ENCODE results near the gene STXBP5. TPM values are rescaled to one million over a fixed set of nuclear protein-coding genes. Genes with fewer than 3 reads are reported as not detected.
A peak's percentile ranks its signal among the peaks of the same experiment; 100 is the strongest.
"Not testable (repeated sequence)": the region's sequence is repeated elsewhere in the genome, so short reads cannot be mapped to it uniquely, and the experiment has no call there.

Gene STXBP5
- total RNA-seq, 4 donors from 2014 or later = 20.8 to 34.4 (median 23.1) TPM

DNA sequence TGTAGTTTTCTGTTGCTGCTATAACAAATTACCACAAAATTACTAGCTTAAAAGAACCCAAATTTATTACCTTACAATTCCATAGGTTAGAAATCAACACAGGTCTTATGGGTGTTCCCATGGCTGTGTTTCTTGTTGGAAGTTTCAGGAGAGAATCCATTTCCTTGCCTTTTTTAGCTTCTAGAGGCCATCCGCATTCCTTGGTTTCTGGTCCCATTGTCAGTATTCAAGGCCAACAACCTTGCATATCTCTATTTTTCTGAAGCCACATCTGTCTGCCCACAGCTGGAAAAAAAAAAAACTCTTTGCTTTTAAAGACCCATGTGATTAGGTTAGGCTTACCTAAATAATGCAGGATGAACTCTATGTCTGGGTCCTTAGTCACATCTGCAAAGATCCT lies 174.6 kb downstream of the STXBP5 start:
- Histone ChIP-seq H3K27me3 (no peaks in the 10 kb centered on the region), H3K4me3 (no peak overlapping the region), H3K9me3 (no peaks in the 10 kb centered on the region), H3K4me1 (no peaks in the 10 kb centered on the region), H3K36me3 (peaks cover 0 to 50% of the 10 kb centered on the region in 2 donors), H3K27ac (no peak overlapping the region)
- WGBS, 2 donors (ENCODE audit: low coverage in 1 of 2) = 100% methylated on average over 1 of the region's 1 CpG
- TF ChIP-seq POLR2A (IDR thresholded peaks at IDR 0.05) = no peak
- TF ChIP-seq EP300 (IDR thresholded peaks at IDR 0.05) = no peak
- no peak for ATAC-seq

DNA sequence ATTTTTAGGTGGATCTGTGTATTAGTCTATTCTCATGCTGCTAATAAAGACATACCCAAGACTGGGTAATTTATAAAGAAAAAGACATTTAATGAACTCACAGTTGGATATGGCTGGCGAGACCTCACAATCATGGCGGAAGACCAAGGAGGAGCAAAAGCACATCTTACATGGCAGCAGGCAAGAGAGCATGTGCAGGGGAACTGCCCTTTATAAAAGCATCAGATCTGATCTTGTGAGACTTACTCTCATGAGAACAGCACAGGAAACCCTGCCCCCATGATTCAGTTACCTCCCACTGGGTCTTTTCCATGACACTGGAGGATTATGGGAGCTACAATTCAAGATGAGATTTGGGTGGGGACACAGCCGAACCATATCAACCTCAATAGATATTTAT lies 176.6 kb downstream of the STXBP5 start:
- not testable (repeated sequence) for H3K9me3 ChIP-seq, ATAC-seq, H3K4me1 ChIP-seq, H3K27me3 ChIP-seq, H3K4me3 ChIP-seq, H3K27ac ChIP-seq
- WGBS, 2 donors (ENCODE audit: low coverage in 1 of 2) = 83 to 86% methylated on average over 1 to 3 of the region's 3 CpGs
- peaks cover 0 to 59% of the 10 kb centered on the region in 2 donors for H3K36me3 ChIP-seq

DNA sequence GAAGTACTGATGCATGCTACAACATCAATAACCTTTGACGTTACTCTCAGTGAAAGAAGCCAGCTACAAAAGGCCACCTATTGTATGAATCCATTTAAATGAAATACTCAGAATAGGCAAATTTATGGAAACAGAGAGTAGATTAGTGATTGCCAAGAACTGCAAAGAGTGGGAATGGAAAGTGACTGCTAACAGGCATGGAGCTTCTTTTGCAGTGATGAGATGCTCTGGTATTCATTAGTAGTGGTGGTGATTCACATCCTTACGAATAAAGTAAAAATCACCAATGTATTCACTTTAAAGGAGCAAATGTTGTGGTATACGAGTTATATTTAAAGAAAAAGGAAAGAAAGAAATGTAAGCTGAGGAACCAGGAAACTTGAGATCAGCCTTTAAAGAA lies 177.5 kb downstream of the STXBP5 start:
- Histone ChIP-seq H3K4me3 (no peak overlapping the region), H3K4me1 (no peaks in the 10 kb centered on the region), H3K9me3 (no peaks in the 10 kb centered on the region), H3K27ac (no peak overlapping the region), H3K27me3 (no peaks in the 10 kb centered on the region), H3K36me3 (peaks cover 0 to 55% of the 10 kb centered on the region in 2 donors)
- 76 to 85% methylated on average over 3 of the region's 3 CpGs for WGBS, 2 donors (ENCODE audit: low coverage in 1 of 2)
- no peak for TF ChIP-seq EP300 (IDR thresholded peaks at IDR 0.05)
- TF ChIP-seq, protein P1, sequence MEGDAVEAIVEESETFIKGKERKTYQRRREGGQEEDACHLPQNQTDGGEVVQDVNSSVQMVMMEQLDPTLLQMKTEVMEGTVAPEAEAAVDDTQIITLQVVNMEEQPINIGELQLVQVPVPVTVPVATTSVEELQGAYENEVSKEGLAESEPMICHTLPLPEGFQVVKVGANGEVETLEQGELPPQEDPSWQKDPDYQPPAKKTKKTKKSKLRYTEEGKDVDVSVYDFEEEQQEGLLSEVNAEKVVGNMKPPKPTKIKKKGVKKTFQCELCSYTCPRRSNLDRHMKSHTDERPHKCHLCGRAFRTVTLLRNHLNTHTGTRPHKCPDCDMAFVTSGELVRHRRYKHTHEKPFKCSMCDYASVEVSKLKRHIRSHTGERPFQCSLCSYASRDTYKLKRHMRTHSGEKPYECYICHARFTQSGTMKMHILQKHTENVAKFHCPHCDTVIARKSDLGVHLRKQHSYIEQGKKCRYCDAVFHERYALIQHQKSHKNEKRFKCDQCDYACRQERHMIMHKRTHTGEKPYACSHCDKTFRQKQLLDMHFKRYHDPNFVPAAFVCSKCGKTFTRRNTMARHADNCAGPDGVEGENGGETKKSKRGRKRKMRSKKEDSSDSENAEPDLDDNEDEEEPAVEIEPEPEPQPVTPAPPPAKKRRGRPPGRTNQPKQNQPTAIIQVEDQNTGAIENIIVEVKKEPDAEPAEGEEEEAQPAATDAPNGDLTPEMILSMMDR (IDR thresholded peaks at IDR 0.05) = no peak
- TF ChIP-seq POLR2AphosphoS5 (IDR thresholded peaks at IDR 0.05) = no peak
- TF ChIP-seq POLR2A (IDR thresholded peaks at IDR 0.05) = no peak
- ATAC-seq = no peak

DNA sequence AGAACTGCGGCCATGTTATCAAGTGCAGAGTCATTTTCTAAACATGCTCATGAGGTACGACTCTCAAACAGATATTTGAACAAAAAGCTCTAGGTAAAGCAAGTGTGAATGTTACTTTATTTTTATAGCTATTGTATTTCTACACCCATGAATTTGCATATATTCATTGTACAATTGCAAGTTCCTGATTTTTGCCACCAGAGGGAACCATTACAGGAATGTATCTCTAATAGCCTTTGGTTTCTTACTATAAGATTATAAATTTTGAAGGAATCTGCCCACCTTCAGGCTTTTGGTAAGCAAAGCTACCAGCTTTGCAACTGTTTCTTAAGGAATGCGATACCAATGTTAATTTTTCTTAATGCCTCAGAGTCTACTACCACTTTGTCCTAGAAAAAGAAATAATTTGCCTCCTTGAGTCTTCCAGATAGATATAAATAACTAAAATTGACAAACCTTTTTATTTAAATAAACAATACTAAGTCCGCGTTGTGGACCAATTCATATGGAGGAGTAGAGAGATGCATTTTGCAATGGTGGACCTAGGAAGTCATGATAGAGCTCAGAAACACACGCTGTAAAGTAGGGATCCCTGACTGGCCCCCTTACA lies 178.8 kb downstream of the STXBP5 start:
- H3K36me3 ChIP-seq = peaks cover 0 to 47% of the 10 kb centered on the region in 2 donors
- H3K9me3 ChIP-seq = no peaks in the 10 kb centered on the region
- TF ChIP-seq, protein P1 (IDR thresholded peaks at IDR 0.05) = peak; percentile 21 to 49 (median 33)
- no peak for TF ChIP-seq POLR2A (IDR thresholded peaks at IDR 0.05)
- 95% methylated on average over 6 of the region's 6 CpGs for WGBS, 2 donors (ENCODE audit: low coverage in 1 of 2)
- no peaks in the 10 kb centered on the region for H3K27me3 ChIP-seq
- no peak for ATAC-seq
- no peak overlapping the region for H3K4me3 ChIP-seq
- H3K4me1 ChIP-seq = no peaks in the 10 kb centered on the region
- no peak overlapping the region for H3K27ac ChIP-seq

DNA sequence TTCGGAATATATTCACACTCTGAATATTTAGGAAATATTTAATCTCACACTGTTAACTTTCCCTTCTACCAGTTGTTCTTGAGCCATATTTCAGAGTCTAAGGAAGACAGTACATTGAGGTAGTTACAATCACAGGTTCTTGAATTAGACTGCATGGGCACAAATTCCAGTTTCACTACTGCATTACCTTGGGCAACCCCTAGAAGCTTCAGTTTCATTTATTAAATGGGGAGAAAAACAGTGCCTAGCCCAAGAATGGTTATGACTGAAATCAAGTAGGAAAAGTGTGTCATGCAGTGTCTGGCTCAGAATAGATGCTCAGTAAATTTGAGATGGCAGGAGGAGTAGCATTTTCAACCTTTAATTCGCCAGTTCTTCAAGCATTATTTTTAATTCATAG lies 179.8 kb downstream of the STXBP5 start:
- H3K4me3 ChIP-seq = no peak overlapping the region
- no peak overlapping the region for H3K27ac ChIP-seq
- no peak for ATAC-seq
- no peaks in the 10 kb centered on the region for H3K4me1 ChIP-seq
- H3K36me3 ChIP-seq = peaks cover 0 to 42% of the 10 kb centered on the region in 2 donors
- H3K27me3 ChIP-seq = no peaks in the 10 kb centered on the region
- TF ChIP-seq, protein P1 (IDR thresholded peaks at IDR 0.05) = no peak
- TF ChIP-seq EP300 (IDR thresholded peaks at IDR 0.05) (no peak), POLR2A (IDR thresholded peaks at IDR 0.05) (no peak), POLR2AphosphoS5 (IDR thresholded peaks at IDR 0.05) (no peak)
- no peaks in the 10 kb centered on the region for H3K9me3 ChIP-seq
- 95 to 100% methylated on average over 2 of the region's 2 CpGs for WGBS, 2 donors (ENCODE audit: low coverage in 1 of 2)
